Uterus (tissue), 4 donors: ENCODE measurements around the gene TMEM41B. TPM values are rescaled to one million over a fixed set of nuclear protein-coding genes. Genes with fewer than 3 reads are reported as not detected.
"Not testable (repeated sequence)": the region's sequence is repeated elsewhere in the genome, so short reads cannot be mapped to it uniquely, and the experiment has no call there.

ENCODE experiments used
- DNase-seq, 2 donors: peaks; one replicate each; pipeline ENCODE4 v3.0.0-alpha.2; 2019 to 2020
- H3K27ac ChIP-seq, 2 donors: fragments of 200-600 bp; sonication (generic); 1 replicate in 1 of 2; 2 replicates in 1 of 2; pipeline ENCODE4 v1.5.1; 2016 to 2018
- H3K27me3 ChIP-seq, 2 donors: fragments of 200-600 bp; sonication (generic); one replicate each; pipeline ENCODE4 v1.5.1; 2018 to 2019; ENCODE audit warnings: control low read depth in 1 of 2
- H3K36me3 ChIP-seq, 2 donors: fragments of 200-600 bp; sonication (generic); one replicate each; pipeline ENCODE4 v1.5.1; 2019; ENCODE audit warnings: control low read depth in 1 of 2
- H3K4me1 ChIP-seq, 2 donors: fragments of 200-600 bp; sonication (generic); one replicate each; pipeline ENCODE4 v1.5.1; 2018 to 2019; ENCODE audit warnings: control low read depth in 1 of 2
- H3K4me3 ChIP-seq, 2 donors: fragments of 200-600 bp; sonication (generic); 1 replicate in 1 of 2; 2 replicates in 1 of 2; pipeline ENCODE4 v1.5.1; 2018 to 2019; ENCODE audit warnings: mild to moderate bottlenecking in 1 of 2
- H3K9me3 ChIP-seq, 2 donors: fragments of 200-600 bp; sonication (generic); one replicate each; pipeline ENCODE4 v1.5.1; 2019; ENCODE audit warnings: control low read depth in 1 of 2
- POLR2A ChIP-seq, 2 donors: fragments of 450-650 bp; IDR thresholded peaks; one replicate each; pipeline ENCODE4 v1.6.1; 2016; ENCODE audit warnings: antibody characterized with exemption in 2 of 2, mild to moderate bottlenecking in 1 of 2, moderate library complexity in 1 of 2
- intact Hi-C: fragments of 100-400 bp; cut with DNase I; formaldehyde crosslinking; loops from one replicate; pipeline ENCODE4 v1.15.1; 2023; ENCODE audit warnings: low total_unique reads
- total RNA-seq, 4 donors: library from RNA; depleted of rRNA in 3 of 4; stranded (reverse); fragments of >200 nt in 3 of 4; gene quantifications; one replicate each; pipeline versions ENCODE4 v1.1.0 to v1.2.4, GENCODE V29; 2014 to 2023
- TF ChIP-seq, protein P1 (sequence below), 4 experiments: fragments of 200-600 bp in 2 of 4; fragments of 450-650 bp in 2 of 4; sonication (generic) in 2 of 4; IDR thresholded peaks; one replicate each; pipeline ENCODE4 v1.5.1; 2016 to 2019; ENCODE audit warnings: antibody characterized with exemption in 4 of 4, mild to moderate bottlenecking in 2 of 4, moderate library complexity in 1 of 4
- donor health status: DM: yes; HTN: yes; CAD: no.

Gene TMEM41B
- total RNA-seq, 4 donors from 2014 or later: 16.5 to 54.8 (median 24.4) TPM

DNA sequence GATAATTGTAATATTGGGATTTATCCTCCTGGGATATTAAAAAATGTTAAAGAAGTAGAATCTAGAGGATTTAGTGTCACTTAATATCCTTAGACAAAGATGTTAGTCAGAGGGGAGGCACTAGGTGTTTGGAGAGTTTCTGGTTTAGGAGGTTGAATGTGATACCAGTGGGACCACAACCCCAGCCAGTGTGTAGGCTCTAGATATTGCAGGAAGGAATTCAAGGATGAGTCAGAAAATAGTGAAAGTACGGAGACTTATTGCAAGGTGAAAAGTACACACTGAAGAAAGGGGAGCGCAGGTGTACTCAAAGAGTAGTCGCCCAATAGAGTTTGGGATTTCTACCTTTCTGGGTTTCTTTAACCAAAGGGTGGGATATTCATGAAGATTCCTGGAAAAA is 5.7 kb upstream of the TMEM41B start:
- Histone ChIP-seq H3K4me1 (peaks cover 0 to 3% of the 10 kb centered on the region in 2 donors), H3K27me3 (no peaks in the 10 kb centered on the region), H3K27ac (no peak overlapping the region), H3K36me3 (no peaks in the 10 kb centered on the region), H3K9me3 (no peaks in the 10 kb centered on the region), H3K4me3 (no peak overlapping the region)
- intact Hi-C loops: no loop called here
- TF ChIP-seq POLR2A (IDR thresholded peaks at IDR 0.05): no peak
- TF ChIP-seq, protein P1, sequence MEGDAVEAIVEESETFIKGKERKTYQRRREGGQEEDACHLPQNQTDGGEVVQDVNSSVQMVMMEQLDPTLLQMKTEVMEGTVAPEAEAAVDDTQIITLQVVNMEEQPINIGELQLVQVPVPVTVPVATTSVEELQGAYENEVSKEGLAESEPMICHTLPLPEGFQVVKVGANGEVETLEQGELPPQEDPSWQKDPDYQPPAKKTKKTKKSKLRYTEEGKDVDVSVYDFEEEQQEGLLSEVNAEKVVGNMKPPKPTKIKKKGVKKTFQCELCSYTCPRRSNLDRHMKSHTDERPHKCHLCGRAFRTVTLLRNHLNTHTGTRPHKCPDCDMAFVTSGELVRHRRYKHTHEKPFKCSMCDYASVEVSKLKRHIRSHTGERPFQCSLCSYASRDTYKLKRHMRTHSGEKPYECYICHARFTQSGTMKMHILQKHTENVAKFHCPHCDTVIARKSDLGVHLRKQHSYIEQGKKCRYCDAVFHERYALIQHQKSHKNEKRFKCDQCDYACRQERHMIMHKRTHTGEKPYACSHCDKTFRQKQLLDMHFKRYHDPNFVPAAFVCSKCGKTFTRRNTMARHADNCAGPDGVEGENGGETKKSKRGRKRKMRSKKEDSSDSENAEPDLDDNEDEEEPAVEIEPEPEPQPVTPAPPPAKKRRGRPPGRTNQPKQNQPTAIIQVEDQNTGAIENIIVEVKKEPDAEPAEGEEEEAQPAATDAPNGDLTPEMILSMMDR (IDR thresholded peaks at IDR 0.05): no peak
- no peak for DNase-seq

DNA sequence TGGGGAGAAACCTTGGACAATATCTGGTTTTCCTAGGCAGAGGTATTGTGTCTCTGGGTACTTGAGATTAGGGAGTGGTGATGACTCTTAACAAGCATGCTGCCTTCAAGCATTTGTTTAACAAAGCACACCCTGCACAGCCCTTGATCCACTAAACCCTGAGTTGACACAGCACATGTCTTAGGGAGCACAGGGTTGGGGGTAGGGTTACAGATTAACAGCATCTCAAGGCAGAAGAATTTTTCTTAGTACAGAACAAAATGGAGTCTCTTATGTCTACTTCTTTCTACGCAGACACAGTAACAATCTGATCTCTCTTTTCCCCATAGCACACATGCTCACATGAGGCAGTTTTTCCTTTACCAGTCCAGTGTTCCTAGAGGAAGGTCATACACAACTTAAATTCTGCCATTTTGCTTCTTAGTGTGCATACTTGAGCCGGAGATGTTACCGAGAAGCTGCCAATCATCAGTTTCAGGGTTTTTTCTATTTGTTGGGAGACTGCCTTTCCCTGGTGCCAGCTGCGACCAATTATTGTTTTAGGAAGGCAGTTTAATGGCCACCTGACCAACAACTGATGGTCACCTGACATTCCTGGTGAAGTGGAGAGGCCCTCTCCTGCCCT is 5.1 kb upstream of the TMEM41B start:
- H3K9me3 ChIP-seq, H3K4me1 ChIP-seq, DNase-seq, H3K27me3 ChIP-seq, H3K4me3 ChIP-seq, H3K27ac ChIP-seq, H3K36me3 ChIP-seq, intact Hi-C loops: not testable (repeated sequence)

DNA sequence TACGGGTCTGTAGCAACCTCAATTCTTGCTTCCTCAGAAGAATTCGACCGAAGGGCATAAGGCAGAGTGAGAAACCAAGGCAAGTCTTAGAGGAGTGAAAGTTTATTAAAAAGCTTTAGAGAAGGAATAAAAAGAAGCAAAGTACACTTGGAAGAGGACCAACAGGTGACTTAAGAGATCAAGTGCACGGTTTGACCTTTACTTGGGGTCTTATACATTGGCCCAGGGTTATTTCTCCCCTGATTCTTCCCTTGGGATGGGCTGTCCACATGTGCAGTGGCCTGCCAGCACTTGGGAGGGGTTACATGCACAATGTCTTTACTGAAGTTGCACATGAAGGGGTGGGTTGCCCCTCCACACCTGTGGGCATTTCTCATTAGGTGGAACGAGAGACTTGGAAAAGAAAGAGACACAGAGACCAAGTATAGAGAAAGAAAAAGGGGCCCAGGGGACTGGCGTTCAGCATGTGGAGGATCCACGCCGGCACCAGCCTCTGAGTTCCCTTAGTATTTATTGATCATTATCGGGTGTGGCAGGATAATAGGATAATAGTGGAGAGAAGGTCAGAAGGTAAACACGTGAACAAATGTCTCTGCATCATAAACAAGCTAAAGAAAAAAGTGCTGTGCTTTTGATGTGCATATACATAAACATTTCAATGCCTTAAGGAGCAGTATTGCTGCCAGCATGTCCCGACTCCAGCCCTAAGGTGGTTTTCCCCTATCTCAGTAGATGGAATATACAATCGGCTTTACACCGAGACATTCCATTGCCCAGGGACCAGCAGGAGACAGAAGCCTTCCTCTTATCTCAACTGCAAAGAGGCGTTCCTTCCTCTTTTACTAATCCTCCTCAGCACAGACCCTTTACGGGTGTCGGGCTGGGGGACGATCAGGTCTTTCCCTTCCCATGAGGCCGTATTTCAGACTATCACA is 4.3 kb upstream of the TMEM41B start:
- H3K27me3 ChIP-seq, H3K36me3 ChIP-seq, H3K4me3 ChIP-seq, H3K27ac ChIP-seq, H3K4me1 ChIP-seq, DNase-seq, intact Hi-C loops, H3K9me3 ChIP-seq: not testable (repeated sequence)

DNA sequence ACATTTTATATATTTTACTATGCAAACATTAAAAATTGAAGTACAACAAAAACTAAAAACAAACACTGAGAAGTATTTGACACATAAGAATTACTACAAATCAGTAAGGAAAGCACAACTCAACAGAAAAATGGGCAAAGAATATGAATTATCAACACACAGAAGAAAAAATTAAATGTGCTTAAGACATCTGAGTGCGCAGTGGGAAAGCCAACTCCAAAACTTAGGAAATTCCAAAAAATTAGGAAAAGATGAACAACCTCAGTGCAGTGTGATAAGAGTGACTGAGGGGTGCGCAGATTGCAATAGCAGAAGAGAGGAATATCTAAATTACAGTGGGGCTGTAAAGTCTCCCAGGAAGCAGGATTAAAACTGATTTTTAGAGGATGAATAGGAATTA is 1.9 kb upstream of the TMEM41B start:
- no peak for TF ChIP-seq POLR2A (IDR thresholded peaks at IDR 0.05)
- TF ChIP-seq, protein P1 (IDR thresholded peaks at IDR 0.05): no peak
- intact Hi-C loops: no loop called here

DNA sequence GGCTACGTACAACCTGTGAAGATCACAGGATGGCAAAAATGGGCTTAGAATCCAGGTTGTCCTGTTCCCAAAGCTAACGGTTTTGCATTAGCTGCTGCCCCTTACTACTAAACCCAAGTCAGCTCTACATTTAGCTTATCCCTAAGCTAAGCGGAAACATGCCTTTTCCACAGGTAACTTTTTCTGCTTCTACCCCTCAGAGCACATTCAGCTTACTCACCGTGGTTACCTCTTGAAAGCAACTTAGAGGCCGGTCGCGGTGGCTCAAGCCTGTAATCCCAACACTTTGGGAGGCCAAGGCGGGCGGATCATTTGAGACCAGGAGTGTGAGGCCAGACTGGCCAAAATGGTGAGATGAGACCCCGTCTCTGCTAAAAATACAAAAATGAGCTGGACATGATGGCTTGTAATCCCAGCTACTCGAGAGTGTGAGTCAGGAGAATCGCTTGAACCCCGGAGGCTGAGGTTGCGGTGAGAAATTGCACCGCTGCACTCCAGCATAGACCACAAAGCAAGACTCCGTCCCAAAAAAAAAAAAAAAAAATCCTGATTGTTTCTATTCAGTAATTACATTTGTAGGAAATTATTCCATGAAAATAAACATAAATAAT is 790 bp upstream of the TMEM41B start:
- intact Hi-C loops: no loop called here
- no peaks in the 10 kb centered on the region for H3K27me3 ChIP-seq
- DNase-seq: peak in 1 of 2 donors; percentile 17
- TF ChIP-seq POLR2A (IDR thresholded peaks at IDR 0.05): no peak
- TF ChIP-seq, protein P1 (IDR thresholded peaks at IDR 0.05): no peak
- peak overlapping the region; percentile 80 to 81 for H3K27ac ChIP-seq
- H3K4me3 ChIP-seq: peak overlapping the region; percentile 94 to 96
- H3K4me1 ChIP-seq: peaks cover 0 to 12% of the 10 kb centered on the region in 2 donors
- no peaks in the 10 kb centered on the region for H3K9me3 ChIP-seq
- H3K36me3 ChIP-seq: no peaks in the 10 kb centered on the region

More for the DNA sequence above, 1.9 kb upstream of the TMEM41B start:
- Histone ChIP-seq H3K27ac (no peak overlapping the region), H3K27me3 (no peaks in the 10 kb centered on the region), H3K4me1 (peaks cover 0 to 12% of the 10 kb centered on the region in 2 donors), H3K4me3 (no peak overlapping the region), H3K36me3 (no peaks in the 10 kb centered on the region), H3K9me3 (no peaks in the 10 kb centered on the region)
- DNase-seq: no peak
